HAP-1 (cell line): ENCODE results near the gene PIGP.
A peak's percentile ranks its signal among the peaks of the same experiment; 100 is the strongest.
"Not testable (repeated sequence)": the region's sequence is repeated elsewhere in the genome, so short reads cannot be mapped to it uniquely, and the experiment has no call there.

Experiments used
- DNase-seq, 2 experiments: peaks; one replicate each; pipeline ENCODE4 v3.0.0-alpha.2; 2016 to 2020; ENCODE audit warnings: low spot score in 2 of 2
- H3K27me3 ChIP-seq: fragments of 250-450 bp; sonication (Bioruptor Pico); 2 replicates; pipeline ENCODE4 v1.5.1; 2020; ENCODE audit warnings: low read depth, mild to moderate bottlenecking, moderate library complexity
- H3K36me3 ChIP-seq: fragments of 250-450 bp; sonication (Bioruptor Pico); replicated peaks from 2 replicates; pipeline ENCODE4 v1.5.1; 2020; ENCODE audit warnings: mild to moderate bottlenecking
- H3K4me1 ChIP-seq: fragments of 250-450 bp; sonication (Bioruptor Pico); 2 replicates; pipeline ENCODE4 v1.5.1; 2020; ENCODE audit warnings: mild to moderate bottlenecking
- H3K4me3 ChIP-seq: fragments of 250-450 bp; sonication (Bioruptor Pico); 2 replicates; pipeline ENCODE4 v1.5.1; 2020; ENCODE audit warnings: mild to moderate bottlenecking, moderate library complexity
- H3K9me3 ChIP-seq: fragments of 250-450 bp; sonication (Bioruptor Pico); 2 replicates; pipeline ENCODE4 v1.5.1; 2020; ENCODE audit warnings: mild to moderate bottlenecking, moderate library complexity
- in situ Hi-C: fragments of 300-500 bp; cut with MboI; formaldehyde crosslinking; loops from 3 replicates; pipeline ENCODE4 v1.14.3; 2020; ENCODE audit warnings: low sequenced_read_pairs, inconsistent platforms, mixed read lengths

Gene PIGP

GRCh38 chr21:37045556-37045955 is 27.3 kb downstream of the PIGP start:
- no peaks in the 10 kb centered on the region for H3K36me3 ChIP-seq
- peaks cover 5% of the 10 kb centered on the region; the same call in 1 of the 2 replicates for H3K4me1 ChIP-seq
- H3K4me3 ChIP-seq = no peak overlapping the region
- no peak for DNase-seq
- no peaks in the 10 kb centered on the region for H3K27me3 ChIP-seq
- H3K9me3 ChIP-seq = no peaks in the 10 kb centered on the region
- in situ Hi-C loops = no loop called here

GRCh38 chr21:37045149-37045548 is 27.7 kb downstream of the PIGP start:
- Histone ChIP-seq H3K4me1 (peaks cover 5% of the 10 kb centered on the region; the same call in 1 of the 2 replicates), H3K36me3 (no peaks in the 10 kb centered on the region), H3K9me3 (no peaks in the 10 kb centered on the region), H3K4me3 (no peak overlapping the region), H3K27me3 (no peaks in the 10 kb centered on the region)
- in situ Hi-C loops = no loop called here
- DNase-seq = no peak

- no peak for DNase-seq
- Histone ChIP-seq H3K4me1 (peaks cover 5% of the 10 kb centered on the region; the same call in 1 of the 2 replicates), H3K9me3 (no peaks in the 10 kb centered on the region), H3K4me3 (no peak overlapping the region), H3K27me3 (no peaks in the 10 kb centered on the region), H3K36me3 (no peaks in the 10 kb centered on the region)
- in situ Hi-C loops = no loop called here
Measured at GRCh38 chr21:37044643-37045042, 28.2 kb downstream of the PIGP start.

GRCh38 chr21:37043818-37044217 is 29.1 kb downstream of the PIGP start:
- in situ Hi-C loops = no loop called here
- H3K9me3 ChIP-seq = no peaks in the 10 kb centered on the region
- no peaks in the 10 kb centered on the region for H3K36me3 ChIP-seq
- H3K27me3 ChIP-seq = no peaks in the 10 kb centered on the region
- DNase-seq = no peak
- H3K4me1 ChIP-seq = peaks cover 11% of the 10 kb centered on the region
- H3K4me3 ChIP-seq = no peak overlapping the region

GRCh38 chr21:37041706-37042271 is 31.1 kb downstream of the PIGP start:
- H3K27me3 ChIP-seq = no peaks in the 10 kb centered on the region
- no peaks in the 10 kb centered on the region for H3K36me3 ChIP-seq
- in situ Hi-C loops = no loop called here
- no peaks in the 10 kb centered on the region for H3K9me3 ChIP-seq
- peaks cover 12% of the 10 kb centered on the region for H3K4me1 ChIP-seq
- DNase-seq = peak in 1 of 2 experiments; percentile 37
- H3K4me3 ChIP-seq = no peak overlapping the region

- Histone ChIP-seq H3K27me3 (no peaks in the 10 kb centered on the region), H3K4me3 (no peak overlapping the region)
Measured at GRCh38 chr21:37040212-37040611, 32.7 kb downstream of the PIGP start.

GRCh38 chr21:37039411-37040075 is 33.3 kb downstream of the PIGP start:
- Histone ChIP-seq H3K9me3 (no peaks in the 10 kb centered on the region), H3K4me3 (no peak overlapping the region), H3K36me3 (no peaks in the 10 kb centered on the region), H3K4me1 (peaks cover 12% of the 10 kb centered on the region), H3K27me3 (no peaks in the 10 kb centered on the region)
- in situ Hi-C loops = no loop called here
- DNase-seq = peak; percentile 23 to 56

More at GRCh38 chr21:37040212-37040611, 32.7 kb downstream of the PIGP start:
- no peaks in the 10 kb centered on the region for H3K36me3 ChIP-seq
- no peaks in the 10 kb centered on the region for H3K9me3 ChIP-seq
- DNase-seq = no peak
- in situ Hi-C loops = no loop called here
- peaks cover 12% of the 10 kb centered on the region for H3K4me1 ChIP-seq

- in situ Hi-C loops = no loop called here
- no peak overlapping the region for H3K4me3 ChIP-seq
- H3K27me3 ChIP-seq = no peaks in the 10 kb centered on the region
- no peak for DNase-seq
- H3K9me3 ChIP-seq = no peaks in the 10 kb centered on the region
- H3K36me3 ChIP-seq = no peaks in the 10 kb centered on the region
- H3K4me1 ChIP-seq = peaks cover 7% of the 10 kb centered on the region
Measured at GRCh38 chr21:37036177-37036576, 36.7 kb downstream of the PIGP start.

GRCh38 chr21:37034394-37034793 is 38.5 kb downstream of the PIGP start:
- H3K4me3 ChIP-seq, in situ Hi-C loops, H3K9me3 ChIP-seq, H3K4me1 ChIP-seq, DNase-seq, H3K36me3 ChIP-seq, H3K27me3 ChIP-seq: not testable (repeated sequence)

- no peaks in the 10 kb centered on the region for H3K36me3 ChIP-seq
- no peaks in the 10 kb centered on the region for H3K27me3 ChIP-seq
- H3K4me1 ChIP-seq = no peaks in the 10 kb centered on the region
- no peak for DNase-seq
- no peak overlapping the region for H3K4me3 ChIP-seq
- in situ Hi-C loops = no loop called here
- no peaks in the 10 kb centered on the region for H3K9me3 ChIP-seq
Measured at GRCh38 chr21:37032877-37033471, 39.9 kb downstream of the PIGP start.

- no peaks in the 10 kb centered on the region for H3K4me1 ChIP-seq
- no peaks in the 10 kb centered on the region for H3K9me3 ChIP-seq
- H3K4me3 ChIP-seq = no peak overlapping the region
- no peak for DNase-seq
- in situ Hi-C loops = no loop called here
- H3K36me3 ChIP-seq = no peaks in the 10 kb centered on the region
- no peaks in the 10 kb centered on the region for H3K27me3 ChIP-seq
Measured at GRCh38 chr21:37032293-37032692, 40.6 kb downstream of the PIGP start.

- Histone ChIP-seq H3K36me3 (no peaks in the 10 kb centered on the region), H3K9me3 (no peaks in the 10 kb centered on the region), H3K27me3 (no peaks in the 10 kb centered on the region), H3K4me1 (no peaks in the 10 kb centered on the region), H3K4me3 (no peak overlapping the region)
- in situ Hi-C loops = no loop called here
- DNase-seq = no peak
Measured at GRCh38 chr21:37030864-37031263, 42.0 kb downstream of the PIGP start.

GRCh38 chr21:37028570-37028969 is 44.3 kb downstream of the PIGP start:
- Histone ChIP-seq H3K4me1 (no peaks in the 10 kb centered on the region; the same call in 1 of the 2 replicates), H3K4me3 (no peak overlapping the region), H3K27me3 (no peaks in the 10 kb centered on the region), H3K9me3 (no peaks in the 10 kb centered on the region), H3K36me3 (no peaks in the 10 kb centered on the region)
- no peak for DNase-seq
- in situ Hi-C loops = no loop called here

GRCh38 chr21:37026499-37026898 is 46.4 kb downstream of the PIGP start:
- Histone ChIP-seq H3K4me1 (no peaks in the 10 kb centered on the region; the same call in 1 of the 2 replicates), H3K27me3 (no peaks in the 10 kb centered on the region), H3K9me3 (no peaks in the 10 kb centered on the region), H3K4me3 (no peak overlapping the region), H3K36me3 (no peaks in the 10 kb centered on the region)
- no peak for DNase-seq
- in situ Hi-C loops = no loop called here
